ENCODE measurements around the gene DAZL.

DNA sequence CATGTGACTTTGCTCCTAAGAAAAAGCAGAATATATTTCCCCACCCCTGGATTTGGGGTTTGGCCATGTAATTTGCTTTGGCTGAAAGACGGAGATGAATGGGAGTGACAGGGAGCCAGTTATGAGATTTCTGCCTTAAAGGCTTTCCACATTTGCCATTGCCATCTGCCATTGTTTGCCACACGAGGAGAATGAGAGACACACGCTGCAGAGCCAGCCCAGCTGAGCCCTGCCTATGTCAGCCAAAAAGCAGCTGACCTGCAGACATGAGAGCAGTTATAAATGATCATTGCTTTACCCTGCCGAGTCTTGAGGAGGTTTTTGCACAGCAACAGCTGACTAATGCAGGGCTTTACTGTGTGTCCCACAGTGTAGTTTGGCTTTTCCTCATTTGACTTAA lies 51.1 kb downstream of the DAZL start:
- no peak for TF ChIP-seq CTCF (IDR thresholded peaks at IDR 0.05)
- TF ChIP-seq POLR2AphosphoS5 (IDR thresholded peaks at IDR 0.05): no peak
